ENCODE data around the gene ZNF423. TPM values are rescaled to one million over a fixed set of nuclear protein-coding genes. Genes with fewer than 3 reads are reported as not detected.

ZNF423 gene
- total and polyA plus RNA-seq, 2 donors: 0.52 to 1.6 TPM

- H3K27ac ChIP-seq (ENCODE audit: low read depth in 1 of 2, low read length in 1 of 2): no peak overlapping the region
These were observed 310.0 kb downstream of the ZNF423 start for GRCh38 chr16:49545741-49546448.

GRCh38 chr16:49545243-49545642 lies 310.7 kb downstream of the ZNF423 start:
- WGBS: 97% methylated on average over 4 of the region's 4 CpGs
- Histone ChIP-seq H3K27me3 (ENCODE audit: control insufficient read depth in 2 of 2, insufficient read depth in 1 of 2, low read length in 1 of 2) (no peaks in the 10 kb centered on the region), H3K27ac (ENCODE audit: low read depth in 1 of 2, low read length in 1 of 2) (no peak overlapping the region), H3K9me3 (ENCODE audit: control insufficient read depth in 2 of 2, insufficient read depth in 1 of 2, low read length in 1 of 2) (no peaks in the 10 kb centered on the region), H3K4me3 (ENCODE audit: low read length in 2 of 2) (no peak overlapping the region), H3K4me1 (ENCODE audit: control insufficient read depth in 2 of 2, insufficient read depth in 2 of 2, low read length in 2 of 2) (no peaks in the 10 kb centered on the region), H3K36me3 (ENCODE audit: control insufficient read depth in 2 of 2, insufficient read depth in 2 of 2, low read length in 1 of 2) (no peaks in the 10 kb centered on the region)
- no peak for DNase-seq (ENCODE audit: low read depth in 6 of 9, low spot score in 9 of 9)

More at GRCh38 chr16:49545741-49546448, 310.0 kb downstream of the ZNF423 start:
- WGBS: 81% methylated on average over 6 of the region's 6 CpGs
- Histone ChIP-seq H3K4me1 (ENCODE audit: control insufficient read depth in 2 of 2, insufficient read depth in 2 of 2, low read length in 2 of 2) (peaks cover 0 to 3% of the 10 kb centered on the region in 2 donors), H3K4me3 (ENCODE audit: low read length in 2 of 2) (no peak overlapping the region), H3K9me3 (ENCODE audit: control insufficient read depth in 2 of 2, insufficient read depth in 1 of 2, low read length in 1 of 2) (no peaks in the 10 kb centered on the region), H3K27me3 (ENCODE audit: control insufficient read depth in 2 of 2, insufficient read depth in 1 of 2, low read length in 1 of 2) (no peaks in the 10 kb centered on the region), H3K36me3 (ENCODE audit: control insufficient read depth in 2 of 2, insufficient read depth in 2 of 2, low read length in 1 of 2) (no peaks in the 10 kb centered on the region)
- no peak for DNase-seq (ENCODE audit: low read depth in 6 of 9, low spot score in 9 of 9)

- 95% methylated on average over 10 of the region's 10 CpGs for WGBS
- H3K4me1 ChIP-seq (ENCODE audit: control insufficient read depth in 2 of 2, insufficient read depth in 2 of 2, low read length in 2 of 2): no peaks in the 10 kb centered on the region
These were observed 311.1 kb downstream of the ZNF423 start for GRCh38 chr16:49544828-49545227.

GRCh38 chr16:49543631-49543946 lies 312.3 kb downstream of the ZNF423 start:
- Histone ChIP-seq H3K27me3 (ENCODE audit: control insufficient read depth in 2 of 2, insufficient read depth in 1 of 2, low read length in 1 of 2) (no peaks in the 10 kb centered on the region), H3K36me3 (ENCODE audit: control insufficient read depth in 2 of 2, insufficient read depth in 2 of 2, low read length in 1 of 2) (no peaks in the 10 kb centered on the region), H3K27ac (ENCODE audit: low read depth in 1 of 2, low read length in 1 of 2) (no peak overlapping the region), H3K4me3 (ENCODE audit: low read length in 2 of 2) (no peak overlapping the region), H3K4me1 (ENCODE audit: control insufficient read depth in 2 of 2, insufficient read depth in 2 of 2, low read length in 2 of 2) (no peaks in the 10 kb centered on the region), H3K9me3 (ENCODE audit: control insufficient read depth in 2 of 2, insufficient read depth in 1 of 2, low read length in 1 of 2) (no peaks in the 10 kb centered on the region)
- WGBS: 96% methylated on average over 15 of the region's 15 CpGs
- no peak for DNase-seq (ENCODE audit: low read depth in 6 of 9, low spot score in 9 of 9)

More at GRCh38 chr16:49544828-49545227, 311.1 kb downstream of the ZNF423 start:
- no peak for DNase-seq (ENCODE audit: low read depth in 6 of 9, low spot score in 9 of 9)
- Histone ChIP-seq H3K4me3 (ENCODE audit: low read length in 2 of 2) (no peak overlapping the region), H3K27me3 (ENCODE audit: control insufficient read depth in 2 of 2, insufficient read depth in 1 of 2, low read length in 1 of 2) (no peaks in the 10 kb centered on the region), H3K27ac (ENCODE audit: low read depth in 1 of 2, low read length in 1 of 2) (no peak overlapping the region), H3K36me3 (ENCODE audit: control insufficient read depth in 2 of 2, insufficient read depth in 2 of 2, low read length in 1 of 2) (no peaks in the 10 kb centered on the region), H3K9me3 (ENCODE audit: control insufficient read depth in 2 of 2, insufficient read depth in 1 of 2, low read length in 1 of 2) (no peaks in the 10 kb centered on the region)

- Histone ChIP-seq H3K36me3 (ENCODE audit: control insufficient read depth in 2 of 2, insufficient read depth in 2 of 2, low read length in 1 of 2) (no peaks in the 10 kb centered on the region), H3K27me3 (ENCODE audit: control insufficient read depth in 2 of 2, insufficient read depth in 1 of 2, low read length in 1 of 2) (no peaks in the 10 kb centered on the region), H3K27ac (ENCODE audit: low read depth in 1 of 2, low read length in 1 of 2) (no peak overlapping the region), H3K4me3 (ENCODE audit: low read length in 2 of 2) (no peak overlapping the region), H3K4me1 (ENCODE audit: control insufficient read depth in 2 of 2, insufficient read depth in 2 of 2, low read length in 2 of 2) (no peaks in the 10 kb centered on the region), H3K9me3 (ENCODE audit: control insufficient read depth in 2 of 2, insufficient read depth in 1 of 2, low read length in 1 of 2) (no peaks in the 10 kb centered on the region)
- no peak for DNase-seq (ENCODE audit: low read depth in 6 of 9, low spot score in 9 of 9)
- WGBS: 94% methylated on average over 13 of the region's 13 CpGs
These were observed 312.8 kb downstream of the ZNF423 start for GRCh38 chr16:49542946-49543630.

GRCh38 chr16:49542391-49542891 lies 313.5 kb downstream of the ZNF423 start:
- Histone ChIP-seq H3K36me3 (ENCODE audit: control insufficient read depth in 2 of 2, insufficient read depth in 2 of 2, low read length in 1 of 2) (no peaks in the 10 kb centered on the region), H3K4me3 (ENCODE audit: low read length in 2 of 2) (no peak overlapping the region), H3K27me3 (ENCODE audit: control insufficient read depth in 2 of 2, insufficient read depth in 1 of 2, low read length in 1 of 2) (no peaks in the 10 kb centered on the region), H3K27ac (ENCODE audit: low read depth in 1 of 2, low read length in 1 of 2) (no peak overlapping the region), H3K4me1 (ENCODE audit: control insufficient read depth in 2 of 2, insufficient read depth in 2 of 2, low read length in 2 of 2) (no peaks in the 10 kb centered on the region), H3K9me3 (ENCODE audit: control insufficient read depth in 2 of 2, insufficient read depth in 1 of 2, low read length in 1 of 2) (no peaks in the 10 kb centered on the region)
- 94% methylated on average over 9 of the region's 9 CpGs for WGBS
- no peak for DNase-seq (ENCODE audit: low read depth in 6 of 9, low spot score in 9 of 9)

GRCh38 chr16:49540836-49541235 lies 315.1 kb downstream of the ZNF423 start:
- DNase-seq (ENCODE audit: low read depth in 6 of 9, low spot score in 9 of 9): no peak
- WGBS: 97% methylated on average over 2 of the region's 2 CpGs
- Histone ChIP-seq H3K27ac (ENCODE audit: low read depth in 1 of 2, low read length in 1 of 2) (no peak overlapping the region), H3K4me3 (ENCODE audit: low read length in 2 of 2) (no peak overlapping the region), H3K36me3 (ENCODE audit: control insufficient read depth in 2 of 2, insufficient read depth in 2 of 2, low read length in 1 of 2) (no peaks in the 10 kb centered on the region), H3K9me3 (ENCODE audit: control insufficient read depth in 2 of 2, insufficient read depth in 1 of 2, low read length in 1 of 2) (no peaks in the 10 kb centered on the region), H3K27me3 (ENCODE audit: control insufficient read depth in 2 of 2, insufficient read depth in 1 of 2, low read length in 1 of 2) (no peaks in the 10 kb centered on the region), H3K4me1 (ENCODE audit: control insufficient read depth in 2 of 2, insufficient read depth in 2 of 2, low read length in 2 of 2) (no peaks in the 10 kb centered on the region)

- Histone ChIP-seq H3K4me3 (ENCODE audit: low read length in 2 of 2) (no peak overlapping the region), H3K4me1 (ENCODE audit: control insufficient read depth in 2 of 2, insufficient read depth in 2 of 2, low read length in 2 of 2) (no peaks in the 10 kb centered on the region), H3K9me3 (ENCODE audit: control insufficient read depth in 2 of 2, insufficient read depth in 1 of 2, low read length in 1 of 2) (no peaks in the 10 kb centered on the region), H3K36me3 (ENCODE audit: control insufficient read depth in 2 of 2, insufficient read depth in 2 of 2, low read length in 1 of 2) (no peaks in the 10 kb centered on the region), H3K27ac (ENCODE audit: low read depth in 1 of 2, low read length in 1 of 2) (no peak overlapping the region), H3K27me3 (ENCODE audit: control insufficient read depth in 2 of 2, insufficient read depth in 1 of 2, low read length in 1 of 2) (no peaks in the 10 kb centered on the region)
- 91% methylated on average over 4 of the region's 4 CpGs for WGBS
- no peak for DNase-seq (ENCODE audit: low read depth in 6 of 9, low spot score in 9 of 9)
These were observed 316.2 kb downstream of the ZNF423 start for GRCh38 chr16:49539758-49540157.

- WGBS: 95% methylated on average over 7 of the region's 7 CpGs
- no peak overlapping the region for H3K4me3 ChIP-seq (ENCODE audit: low read length in 2 of 2)
- H3K9me3 ChIP-seq (ENCODE audit: control insufficient read depth in 2 of 2, insufficient read depth in 1 of 2, low read length in 1 of 2): no peaks in the 10 kb centered on the region
- no peaks in the 10 kb centered on the region for H3K27me3 ChIP-seq (ENCODE audit: control insufficient read depth in 2 of 2, insufficient read depth in 1 of 2, low read length in 1 of 2)
- no peaks in the 10 kb centered on the region for H3K36me3 ChIP-seq (ENCODE audit: control insufficient read depth in 2 of 2, insufficient read depth in 2 of 2, low read length in 1 of 2)
- no peaks in the 10 kb centered on the region for H3K4me1 ChIP-seq (ENCODE audit: control insufficient read depth in 2 of 2, insufficient read depth in 2 of 2, low read length in 2 of 2)
- no peak overlapping the region for H3K27ac ChIP-seq (ENCODE audit: low read depth in 1 of 2, low read length in 1 of 2)
- DNase-seq (ENCODE audit: low read depth in 6 of 9, low spot score in 9 of 9): no peak
These were observed 317.9 kb downstream of the ZNF423 start for GRCh38 chr16:49537924-49538459.
